HL-60 (cell line): ENCODE results near the gene LGI1.

Experiments used
- DNase-seq, 2 experiments: peaks; one replicate each; pipeline ENCODE4 v3.0.0-alpha.2; 2010 to 2020; ENCODE audit warnings: low read depth in 1 of 2, low spot score in 1 of 2
- H3K27ac ChIP-seq: fragments of 250-450 bp; sonication (Bioruptor Pico); replicated peaks from 2 replicates; pipeline ENCODE4 v1.5.1; 2020; ENCODE audit warnings: mild to moderate bottlenecking, moderate library complexity
- H3K27me3 ChIP-seq: fragments of 250-450 bp; sonication (Bioruptor Pico); 2 replicates; pipeline ENCODE4 v1.5.1; 2021; ENCODE audit warnings: mild to moderate bottlenecking, moderate library complexity; ENCODE audit not compliant: insufficient read depth, poor library complexity, severe bottlenecking
- H3K4me3 ChIP-seq: replicated peaks from 2 replicates; pipeline ENCODE4 v1.5.1; 2011; ENCODE audit warnings: mild to moderate bottlenecking, control low read depth, low read length; ENCODE audit not compliant: insufficient read depth
- GABPA ChIP-seq: IDR thresholded peaks from 2 replicates; pipeline ENCODE4 v1.6.1; 2012; ENCODE audit warnings: low read depth
- POLR2AphosphoS5 ChIP-seq: IDR thresholded peaks from 2 replicates; pipeline ENCODE4 v1.6.1; 2012; ENCODE audit warnings: low read depth
- SPI1 ChIP-seq: IDR thresholded peaks from 2 replicates; pipeline ENCODE4 v1.6.1; 2012; ENCODE audit warnings: low read depth, mild to moderate bottlenecking, borderline replicate concordance
- TF ChIP-seq, protein P1 (sequence below): IDR thresholded peaks from 2 replicates; pipeline ENCODE4 v1.6.1; 2012; ENCODE audit warnings: low read depth; ENCODE audit not compliant: insufficient replicate concordance
- TF ChIP-seq, protein P2 (sequence below): IDR thresholded peaks from one replicate; pipeline ENCODE4 v1.5.1; 2011; ENCODE audit warnings: low read length, control low read depth, inconsistent platforms; ENCODE audit not compliant: insufficient read depth

LGI1 gene

DNA sequence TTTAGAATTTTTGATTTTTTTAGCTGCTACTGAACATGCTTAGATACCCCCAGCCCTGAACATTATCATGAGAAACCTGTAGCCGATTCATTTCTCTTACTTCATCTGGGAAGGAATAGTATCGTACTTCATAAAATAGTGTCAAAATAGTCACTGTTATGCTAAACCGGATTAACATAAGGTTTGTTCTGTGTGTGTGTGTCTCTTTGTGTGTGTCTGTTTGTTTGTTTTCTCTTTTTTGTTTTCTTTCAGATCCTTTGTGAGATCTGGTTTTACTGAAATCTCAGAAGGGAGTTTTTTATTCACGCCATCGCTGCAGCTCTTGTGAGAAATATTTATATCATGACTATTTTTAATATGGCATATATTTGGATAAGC lies 761 bp downstream of the LGI1 start:
- DNase-seq = no peak
- TF ChIP-seq, protein P1, sequence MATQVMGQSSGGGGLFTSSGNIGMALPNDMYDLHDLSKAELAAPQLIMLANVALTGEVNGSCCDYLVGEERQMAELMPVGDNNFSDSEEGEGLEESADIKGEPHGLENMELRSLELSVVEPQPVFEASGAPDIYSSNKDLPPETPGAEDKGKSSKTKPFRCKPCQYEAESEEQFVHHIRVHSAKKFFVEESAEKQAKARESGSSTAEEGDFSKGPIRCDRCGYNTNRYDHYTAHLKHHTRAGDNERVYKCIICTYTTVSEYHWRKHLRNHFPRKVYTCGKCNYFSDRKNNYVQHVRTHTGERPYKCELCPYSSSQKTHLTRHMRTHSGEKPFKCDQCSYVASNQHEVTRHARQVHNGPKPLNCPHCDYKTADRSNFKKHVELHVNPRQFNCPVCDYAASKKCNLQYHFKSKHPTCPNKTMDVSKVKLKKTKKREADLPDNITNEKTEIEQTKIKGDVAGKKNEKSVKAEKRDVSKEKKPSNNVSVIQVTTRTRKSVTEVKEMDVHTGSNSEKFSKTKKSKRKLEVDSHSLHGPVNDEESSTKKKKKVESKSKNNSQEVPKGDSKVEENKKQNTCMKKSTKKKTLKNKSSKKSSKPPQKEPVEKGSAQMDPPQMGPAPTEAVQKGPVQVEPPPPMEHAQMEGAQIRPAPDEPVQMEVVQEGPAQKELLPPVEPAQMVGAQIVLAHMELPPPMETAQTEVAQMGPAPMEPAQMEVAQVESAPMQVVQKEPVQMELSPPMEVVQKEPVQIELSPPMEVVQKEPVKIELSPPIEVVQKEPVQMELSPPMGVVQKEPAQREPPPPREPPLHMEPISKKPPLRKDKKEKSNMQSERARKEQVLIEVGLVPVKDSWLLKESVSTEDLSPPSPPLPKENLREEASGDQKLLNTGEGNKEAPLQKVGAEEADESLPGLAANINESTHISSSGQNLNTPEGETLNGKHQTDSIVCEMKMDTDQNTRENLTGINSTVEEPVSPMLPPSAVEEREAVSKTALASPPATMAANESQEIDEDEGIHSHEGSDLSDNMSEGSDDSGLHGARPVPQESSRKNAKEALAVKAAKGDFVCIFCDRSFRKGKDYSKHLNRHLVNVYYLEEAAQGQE = no peak
- TF ChIP-seq, protein P2, sequence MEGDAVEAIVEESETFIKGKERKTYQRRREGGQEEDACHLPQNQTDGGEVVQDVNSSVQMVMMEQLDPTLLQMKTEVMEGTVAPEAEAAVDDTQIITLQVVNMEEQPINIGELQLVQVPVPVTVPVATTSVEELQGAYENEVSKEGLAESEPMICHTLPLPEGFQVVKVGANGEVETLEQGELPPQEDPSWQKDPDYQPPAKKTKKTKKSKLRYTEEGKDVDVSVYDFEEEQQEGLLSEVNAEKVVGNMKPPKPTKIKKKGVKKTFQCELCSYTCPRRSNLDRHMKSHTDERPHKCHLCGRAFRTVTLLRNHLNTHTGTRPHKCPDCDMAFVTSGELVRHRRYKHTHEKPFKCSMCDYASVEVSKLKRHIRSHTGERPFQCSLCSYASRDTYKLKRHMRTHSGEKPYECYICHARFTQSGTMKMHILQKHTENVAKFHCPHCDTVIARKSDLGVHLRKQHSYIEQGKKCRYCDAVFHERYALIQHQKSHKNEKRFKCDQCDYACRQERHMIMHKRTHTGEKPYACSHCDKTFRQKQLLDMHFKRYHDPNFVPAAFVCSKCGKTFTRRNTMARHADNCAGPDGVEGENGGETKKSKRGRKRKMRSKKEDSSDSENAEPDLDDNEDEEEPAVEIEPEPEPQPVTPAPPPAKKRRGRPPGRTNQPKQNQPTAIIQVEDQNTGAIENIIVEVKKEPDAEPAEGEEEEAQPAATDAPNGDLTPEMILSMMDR = no peak
- TF ChIP-seq SPI1 = no peak
- TF ChIP-seq GABPA = no peak
- TF ChIP-seq POLR2AphosphoS5 = no peak
- no peak overlapping the region for H3K4me3 ChIP-seq
- H3K27me3 ChIP-seq = peaks cover 28% of the 10 kb centered on the region
- no peak overlapping the region for H3K27ac ChIP-seq

DNA sequence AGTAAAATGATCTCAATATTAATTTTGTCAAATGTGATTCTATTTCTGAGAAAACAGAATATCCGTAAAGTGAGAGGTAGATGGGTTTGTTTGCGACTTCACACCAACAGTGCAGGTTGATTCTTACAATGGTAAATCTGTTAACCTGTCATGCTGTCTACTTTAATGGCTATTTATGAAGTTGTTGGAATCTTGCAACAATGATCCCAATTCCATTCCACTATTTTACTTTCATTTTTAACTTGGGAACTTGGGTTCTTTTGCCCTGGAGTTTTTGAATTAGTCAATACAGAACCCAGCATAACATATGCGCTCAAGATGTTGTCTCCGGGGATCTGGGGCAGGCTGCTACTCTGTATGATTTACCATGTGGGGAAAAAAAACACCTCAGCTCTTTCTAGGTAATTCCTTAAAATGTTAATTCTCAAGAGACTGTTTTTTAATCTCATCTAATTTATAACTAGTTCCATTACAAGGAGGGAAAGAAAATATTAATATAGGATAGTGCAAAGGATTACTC lies 1.2 kb downstream of the LGI1 start:
- Histone ChIP-seq H3K27ac (no peak overlapping the region), H3K27me3 (peaks cover 28% of the 10 kb centered on the region), H3K4me3 (no peak overlapping the region)
- TF ChIP-seq POLR2AphosphoS5 (no peak), SPI1 (no peak)
- DNase-seq = no peak

DNA sequence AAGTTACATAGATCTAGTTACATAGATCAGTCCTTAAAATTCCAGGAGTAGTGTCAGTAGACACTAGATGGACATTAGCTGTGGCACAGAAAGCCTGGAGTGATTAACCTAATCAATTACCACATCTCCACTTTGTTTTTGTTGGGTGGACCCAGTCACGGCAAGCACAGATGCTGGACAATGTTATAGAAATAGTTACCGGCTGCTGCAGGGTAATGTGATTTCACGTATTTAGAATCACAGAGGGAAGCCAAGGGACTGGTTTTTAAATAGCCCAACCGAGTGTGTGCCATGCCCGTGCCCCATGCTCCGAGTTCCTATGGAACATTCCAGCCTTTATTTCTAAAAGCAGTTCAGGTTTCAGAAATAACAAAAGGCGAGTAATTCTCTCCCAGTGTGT lies 2.8 kb downstream of the LGI1 start:
- Histone ChIP-seq H3K27ac (no peak overlapping the region), H3K4me3 (no peak overlapping the region), H3K27me3 (peaks cover 28% of the 10 kb centered on the region)
- no peak for DNase-seq
- TF ChIP-seq SPI1 (no peak), GABPA (no peak), POLR2AphosphoS5 (no peak)
- TF ChIP-seq, protein P1 = no peak
- TF ChIP-seq, protein P2 = no peak

DNA sequence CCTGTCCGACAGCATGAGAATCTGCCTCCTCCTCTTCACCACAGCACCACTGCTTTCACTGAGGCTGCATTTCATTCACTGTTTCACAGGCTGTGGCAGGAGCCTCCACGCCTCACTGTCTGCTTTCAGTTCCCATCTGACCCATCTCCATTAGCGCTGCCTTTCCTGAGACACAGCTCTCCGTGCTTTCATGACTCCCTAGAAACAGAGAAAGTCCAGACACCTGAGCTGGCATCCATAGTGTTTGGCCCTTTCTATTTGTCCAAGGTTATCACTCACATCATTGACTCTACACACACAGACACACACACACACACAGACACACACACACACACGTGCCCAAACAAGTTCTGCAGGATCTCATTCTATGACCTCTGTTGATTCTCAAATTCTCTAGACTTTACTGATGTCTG lies 5.2 kb downstream of the LGI1 start:
- TF ChIP-seq SPI1 (no peak), POLR2AphosphoS5 (no peak)
- TF ChIP-seq, protein P1 = no peak
- H3K27me3 ChIP-seq = peaks cover 20% of the 10 kb centered on the region
- H3K4me3 ChIP-seq = no peak overlapping the region
- DNase-seq = no peak
- H3K27ac ChIP-seq = no peak overlapping the region
